HepG2 (cell line): Measurements from ENCODE around the gene ZNF74. TPM values are rescaled to one million over a fixed set of nuclear protein-coding genes. Genes with fewer than 3 reads are reported as not detected.

Source experiments
- ATAC-seq: fragments of 200-7000 bp; cut with Tn5 transposase; 3 replicates; pipeline ENCODE4 v1.9.1; 2020; ENCODE audit warnings: mild to moderate bottlenecking, moderate library complexity
- BruUV-seq: library from RNA; stranded (reverse); fragments of 400-500 nt; replicated peaks from 2 replicates; lab custom pipeline; 2021; lab: Mats Ljungman, UMichigan
- CTCF ChIA-PET: fragments of 300-600 bp; formaldehyde crosslinking; extraction: SDS; loops from one replicate; lab custom pipeline; 2021; ENCODE audit warnings: low total read pairs, inconsistent platforms, low intra/inter-chr PET ratio; lab: Yijun Ruan, JAX
- POLR2A ChIA-PET: fragments of 350-600 bp; sonication (Branson Sonifier 250); formaldehyde crosslinking; loops from one replicate; lab custom pipeline; 2020; ENCODE audit warnings: antibody characterized with exemption, inconsistent platforms; lab: Yijun Ruan, JAX
- DNase-seq: peaks from one replicate; pipeline ENCODE4 v3.0.0-alpha.2; 2015; ENCODE audit warnings: low spot score
- FAIRE-seq: peaks from 3 replicates; lab custom pipeline; 2011; peaks lifted over from hg19 to GRCh38; lab: Jason Lieb, UNC
- H2AFZ ChIP-seq: one replicate; pipeline ENCODE4 v1.6.1; 2011; ENCODE audit warnings: low read length, inconsistent platforms
- H3K27ac ChIP-seq: fragments of 300-600 bp; 3 replicates; pipeline ENCODE4 v1.8.0; 2011; ENCODE audit warnings: mixed run types, mild to moderate bottlenecking, mixed read lengths, low read length, inconsistent platforms; ENCODE audit not compliant: insufficient read depth; ENCODE audit errors: extremely low read length
- H3K27me3 ChIP-seq, 2 experiments: fragments of 200-600 bp in 1 of 2; 2 replicates in 1 of 2; 3 replicates in 1 of 2; pipeline versions ENCODE4 v1.6.0 to v1.8.0; 2011; ENCODE audit warnings: low read length in 2 of 2, mild to moderate bottlenecking in 2 of 2, moderate library complexity in 2 of 2, inconsistent platforms in 1 of 2; ENCODE audit not compliant: insufficient read depth in 2 of 2, control insufficient read depth in 1 of 2
- H3K36me3 ChIP-seq, 2 experiments: fragments of 200-600 bp in 1 of 2; replicated peaks in 1 of 2; 2 replicates in 1 of 2; 3 replicates in 1 of 2; pipeline versions ENCODE4 v1.5.1 to v1.8.0; 2011; ENCODE audit warnings: low read length in 2 of 2, inconsistent platforms in 1 of 2; ENCODE audit not compliant: insufficient read depth in 2 of 2, control insufficient read depth in 1 of 2
- H3K4me1 ChIP-seq: 2 replicates; pipeline ENCODE4 v1.5.1; 2012; ENCODE audit warnings: low read length, inconsistent platforms; ENCODE audit not compliant: insufficient read depth
- H3K4me2 ChIP-seq: 2 replicates; pipeline ENCODE4 v1.6.0; 2011; ENCODE audit warnings: low read depth, low read length, inconsistent platforms
- H3K4me3 ChIP-seq, 3 experiments: fragments of 200-600 bp in 1 of 3; sonication (generic), shearing (Covaris generic) in 1 of 3; replicated peaks in 1 of 3; 2 replicates each; pipeline ENCODE4 v1.5.1; 2011 to 2016; ENCODE audit warnings: low read length in 3 of 3, inconsistent platforms in 2 of 3, low read depth in 2 of 3, mild to moderate bottlenecking in 2 of 3, control low read depth in 1 of 3, mixed read lengths in 1 of 3; ENCODE audit not compliant: insufficient read depth in 1 of 3
- H3K79me2 ChIP-seq: one replicate; pipeline ENCODE4 v1.6.1; 2011; ENCODE audit warnings: low read length, inconsistent platforms; ENCODE audit not compliant: insufficient read depth
- H3K9ac ChIP-seq: 2 replicates; pipeline ENCODE4 v1.6.0; 2011; ENCODE audit warnings: mild to moderate bottlenecking, low read depth, low read length, inconsistent platforms; ENCODE audit not compliant: insufficient read depth
- H3K9me3 ChIP-seq: 2 replicates; pipeline ENCODE4 v1.5.1; 2012; ENCODE audit warnings: mild to moderate bottlenecking, low read length
- H4K20me1 ChIP-seq: 2 replicates; pipeline ENCODE4 v1.6.0; 2011; ENCODE audit warnings: inconsistent platforms, mild to moderate bottlenecking, low read length, moderate library complexity; ENCODE audit not compliant: insufficient read depth
- AHR ChIP-seq: IDR thresholded peaks from 2 replicates; pipeline ENCODE4 v1.6.1; 2018; ENCODE audit warnings: missing genetic modification reagents, missing compliant biosample characterization
- NR2F2 ChIP-seq: IDR thresholded peaks from 2 replicates; pipeline ENCODE4 v1.6.1; 2012; ENCODE audit warnings: low read depth, inconsistent platforms, borderline replicate concordance
- SKIL ChIP-seq: sonication (generic); formaldehyde crosslinking; IDR thresholded peaks from 2 replicates; pipeline ENCODE4 v1.8.0; 2022; ENCODE audit warnings: missing genetic modification reagents, mild to moderate bottlenecking, moderate library complexity, borderline replicate concordance
- TEAD2 ChIP-seq: sonication (generic); formaldehyde crosslinking; IDR thresholded peaks from 2 replicates; pipeline ENCODE4 v1.9.0; 2021; ENCODE audit warnings: missing genetic modification reagents
- ZNF331 ChIP-seq: sonication (generic); formaldehyde crosslinking; IDR thresholded peaks from 2 replicates; pipeline ENCODE4 v1.4.0; 2020; ENCODE audit warnings: missing genetic modification reagents
- ZNF382 ChIP-seq: sonication (generic); formaldehyde crosslinking; IDR thresholded peaks from 2 replicates; pipeline ENCODE4 v1.5.0; 2020; ENCODE audit warnings: missing genetic modification reagents, mild to moderate bottlenecking, borderline replicate concordance
- ZNF746 ChIP-seq: sonication (generic); formaldehyde crosslinking; IDR thresholded peaks from 2 replicates; pipeline ENCODE4 v1.8.0; 2022; ENCODE audit warnings: mild to moderate bottlenecking, missing genetic modification reagents
- ZZZ3 ChIP-seq: sonication (generic); formaldehyde crosslinking; IDR thresholded peaks from 2 replicates; pipeline ENCODE4 v1.4.0; 2020; ENCODE audit warnings: missing genetic modification reagents, mild to moderate bottlenecking, borderline replicate concordance
- WGBS: methylation state at CpG from one replicate; pipeline ENCODE4 v1.1.6; 2017; ENCODE audit warnings: low lambda C conversion rate; 5-methylcytosine and 5-hydroxymethylcytosine counted together
- in situ Hi-C: cut with HindIII; loops from 2 replicates; pipeline ENCODE4 v1.10.0; 2017; ENCODE audit warnings: low pct_unique_long_range_greater_than_20kb; ENCODE audit not compliant: extremely low pct_ligation_motif_present
- intact Hi-C: fragments of 100-400 bp; cut with micrococcal nuclease; formaldehyde crosslinking; loops from one replicate; pipeline ENCODE4 v1.10.0; 2022; ENCODE audit not compliant: unreplicated experiment
- polyA plus RNA-seq, 8 experiments: library from polyadenylated mRNA; depleted of rRNA in 3 of 8; stranded (reverse) in 7 of 8; unstranded in 1 of 8; fragments of >200 nt; fragmentation: Illumina TruSeq in 4 of 8; extraction: Trizol in 4 of 8; gene quantifications; 2 replicates each; pipeline versions ENCODE4 v1.2.1 to v1.2.3, GENCODE V29; 2011 to 2016; ENCODE audit warnings: low read depth in 4 of 8, missing spikeins in 1 of 8, mixed read lengths in 1 of 8; ENCODE audit not compliant: insufficient read depth in 1 of 8
- total RNA-seq, 5 experiments: library from RNA; depleted of rRNA; stranded (reverse); fragments of >200 nt; fragmentation: Illumina TruSeq; extraction: Trizol; gene quantifications; 2 replicates each; pipeline ENCODE4 v1.2.3, GENCODE V29; 2016; ENCODE audit warnings: low read depth in 1 of 5
- TF ChIP-seq, protein P1 (sequence below): sonication (generic); formaldehyde crosslinking; IDR thresholded peaks from 2 replicates; pipeline ENCODE4 v1.5.0; 2020; ENCODE audit warnings: missing genetic modification reagents

The ZNF74 gene
- total and polyA plus RNA-seq, 2 of the 13 experiments (the other 11 are each of a cell fraction or from before 2014, with no cell fraction given): 6.3 to 9.1 TPM

- TF ChIP-seq NR2F2 (no peak), SKIL (CRISPR knock-in tag) (no peak)
Observed at GRCh38 chr22:20384171-20384570, 9.8 kb upstream of the ZNF74 start (continued).

DNA sequence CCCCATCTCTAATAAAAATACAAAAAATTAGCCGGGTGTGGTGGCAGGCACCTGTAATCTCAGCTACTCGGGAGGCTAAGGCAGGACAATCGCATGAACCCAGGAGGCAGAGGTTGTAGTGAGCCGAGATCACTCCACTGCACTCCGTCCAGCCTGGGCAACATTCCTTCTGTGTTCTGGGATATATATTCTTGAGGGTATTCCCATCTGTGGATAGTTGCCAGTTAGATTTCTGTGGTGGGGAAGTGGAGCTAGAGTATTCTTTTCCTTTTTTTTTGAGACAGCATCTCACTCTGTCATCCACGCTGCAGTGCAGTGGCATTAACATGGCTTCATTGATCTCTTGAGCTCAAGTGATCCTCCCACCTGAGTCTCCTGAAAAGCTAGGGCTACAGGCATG lies 9.1 kb upstream of the ZNF74 start:
- no peak for FAIRE-seq
- TF ChIP-seq AHR (no peak), ZZZ3 (CRISPR knock-in tag) (no peak), TEAD2 (no peak), ZNF331 (CRISPR knock-in tag) (no peak), ZNF746 (no peak), ZNF382 (CRISPR knock-in tag) (no peak)
- TF ChIP-seq, protein P1, sequence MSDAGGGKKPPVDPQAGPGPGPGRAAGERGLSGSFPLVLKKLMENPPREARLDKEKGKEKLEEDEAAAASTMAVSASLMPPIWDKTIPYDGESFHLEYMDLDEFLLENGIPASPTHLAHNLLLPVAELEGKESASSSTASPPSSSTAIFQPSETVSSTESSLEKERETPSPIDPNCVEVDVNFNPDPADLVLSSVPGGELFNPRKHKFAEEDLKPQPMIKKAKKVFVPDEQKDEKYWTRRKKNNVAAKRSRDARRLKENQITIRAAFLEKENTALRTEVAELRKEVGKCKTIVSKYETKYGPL (CRISPR knock-in tag): no peak
- POLR2A ChIA-PET: no interaction called here

More for the DNA sequence above, 9.1 kb upstream of the ZNF74 start:
- WGBS: 50% methylated on average over 2 of the region's 6 CpGs
- H2AFZ ChIP-seq: no peak overlapping the region
- intact Hi-C loops (no loop called here), in situ Hi-C loops (no loop called here)
- no peak for ATAC-seq
- peaks cover 1 to 8% of the 10 kb centered on the region in 2 experiments; a peak in 2 of 5 replicates for H3K27me3 ChIP-seq
- no peak overlapping the region for H3K4me2 ChIP-seq
- H3K4me1 ChIP-seq: no peaks in the 10 kb centered on the region
- no peaks in the 10 kb centered on the region for H3K9me3 ChIP-seq
- BruUV-seq: no TSS peak
- no peak overlapping the region for H3K27ac ChIP-seq
- no peaks in the 10 kb centered on the region for H4K20me1 ChIP-seq
- no peaks in the 10 kb centered on the region for H3K79me2 ChIP-seq
- no peak for DNase-seq
- CTCF ChIA-PET: no interaction called here
- no peaks in the 10 kb centered on the region for H3K36me3 ChIP-seq
- no peak overlapping the region for H3K9ac ChIP-seq
- no peak overlapping the region for H3K4me3 ChIP-seq
